Parathyroid adenoma (tissue), 2 donors: ENCODE data around the gene AFAP1L2.
A peak's percentile ranks its signal among the peaks of the same experiment; 100 is the strongest.

ENCODE experiments used
- H2AFZ ChIP-seq: fragments of 300-600 bp; sonication (generic); one replicate; pipeline ENCODE4 v1.7.0; 2017; ENCODE audit warnings: antibody characterized with exemption, mild to moderate bottlenecking
- H3K27ac ChIP-seq: fragments of 300-600 bp; sonication (generic); one replicate; pipeline ENCODE4 v1.7.0; 2017
- H3K27me3 ChIP-seq: fragments of 300-600 bp; sonication (generic); one replicate; pipeline ENCODE4 v1.7.0; 2017; ENCODE audit warnings: low read length; ENCODE audit not compliant: control insufficient read depth, insufficient read depth
- H3K36me3 ChIP-seq: fragments of 300-600 bp; sonication (generic); one replicate; pipeline ENCODE4 v1.7.0; 2017; ENCODE audit warnings: low read length; ENCODE audit not compliant: control insufficient read depth, insufficient read depth
- H3K4me1 ChIP-seq: fragments of 300-600 bp; sonication (generic); one replicate; pipeline ENCODE4 v1.7.0; 2017; ENCODE audit warnings: control low read depth
- H3K4me2 ChIP-seq: fragments of 300-600 bp; sonication (generic); one replicate; pipeline ENCODE4 v1.7.0; 2017; ENCODE audit warnings: low read length
- H3K4me3 ChIP-seq: fragments of 300-600 bp; sonication (generic); one replicate; pipeline ENCODE4 v1.7.0; 2017; ENCODE audit warnings: low read depth, low read length
- H3K79me2 ChIP-seq: fragments of 300-600 bp; sonication (generic); one replicate; pipeline ENCODE4 v1.7.0; 2017; ENCODE audit warnings: control low read depth
- H3K9ac ChIP-seq: fragments of 300-600 bp; sonication (generic); one replicate; pipeline ENCODE4 v1.7.0; 2017; ENCODE audit warnings: mild to moderate bottlenecking
- H3K9me3 ChIP-seq: fragments of 300-600 bp; sonication (generic); one replicate; pipeline ENCODE4 v1.7.0; 2017; ENCODE audit warnings: low read length; ENCODE audit not compliant: control insufficient read depth
- TF ChIP-seq, protein P1 (sequence below): fragments of 300-600 bp; sonication (generic); IDR thresholded peaks from one replicate; pipeline ENCODE4 v1.7.0; 2017; ENCODE audit warnings: antibody characterized with exemption, mild to moderate bottlenecking
- donor health status: primary hyperparathyroidism.

AFAP1L2 gene

DNA sequence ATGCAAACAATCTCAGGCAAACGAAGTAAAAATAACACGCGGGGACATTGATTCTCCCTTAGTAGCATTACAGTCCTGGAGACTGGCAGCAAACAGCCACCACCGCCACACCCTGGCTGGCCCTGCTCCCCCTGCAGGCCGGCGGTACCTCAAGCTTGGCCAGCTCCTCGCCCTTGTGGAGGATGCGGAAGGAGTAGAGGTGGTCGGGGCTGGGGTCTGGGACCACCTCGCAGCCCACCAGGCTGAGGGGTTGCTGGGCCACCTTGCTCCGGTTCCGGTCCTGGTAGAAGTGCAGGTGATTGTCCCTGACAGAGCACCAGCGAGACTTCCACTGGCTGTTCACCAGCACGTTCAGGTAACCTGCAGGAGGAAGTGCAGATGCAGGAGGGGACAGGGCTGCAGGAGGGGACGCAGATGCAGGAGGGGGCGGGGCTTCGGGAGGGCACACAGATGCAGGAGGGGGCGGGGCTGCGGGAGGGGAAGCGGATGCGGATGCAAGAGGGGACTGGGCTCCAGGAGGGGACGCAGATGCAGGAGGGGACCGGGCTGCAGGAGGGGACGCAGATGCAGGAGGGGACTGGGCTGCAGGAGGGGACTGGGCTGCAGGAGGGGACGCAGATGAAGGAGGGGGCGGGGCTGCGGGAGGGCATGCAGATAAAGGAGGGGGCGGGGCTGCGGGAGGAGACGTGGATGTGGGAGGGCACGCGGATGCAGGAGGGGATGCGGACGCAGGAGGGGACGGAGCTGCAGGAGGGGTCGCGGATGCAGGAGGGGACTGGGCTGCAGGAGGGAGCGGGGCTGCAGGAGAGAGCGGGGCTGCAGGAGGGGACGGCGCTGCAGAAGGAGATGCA lies 99.5 kb downstream of the AFAP1L2 start:
- peak overlapping the region; percentile 18 for H3K4me2 ChIP-seq
- H3K27me3 ChIP-seq, result no peaks in the 10 kb centered on the region
- TF ChIP-seq, protein P1, sequence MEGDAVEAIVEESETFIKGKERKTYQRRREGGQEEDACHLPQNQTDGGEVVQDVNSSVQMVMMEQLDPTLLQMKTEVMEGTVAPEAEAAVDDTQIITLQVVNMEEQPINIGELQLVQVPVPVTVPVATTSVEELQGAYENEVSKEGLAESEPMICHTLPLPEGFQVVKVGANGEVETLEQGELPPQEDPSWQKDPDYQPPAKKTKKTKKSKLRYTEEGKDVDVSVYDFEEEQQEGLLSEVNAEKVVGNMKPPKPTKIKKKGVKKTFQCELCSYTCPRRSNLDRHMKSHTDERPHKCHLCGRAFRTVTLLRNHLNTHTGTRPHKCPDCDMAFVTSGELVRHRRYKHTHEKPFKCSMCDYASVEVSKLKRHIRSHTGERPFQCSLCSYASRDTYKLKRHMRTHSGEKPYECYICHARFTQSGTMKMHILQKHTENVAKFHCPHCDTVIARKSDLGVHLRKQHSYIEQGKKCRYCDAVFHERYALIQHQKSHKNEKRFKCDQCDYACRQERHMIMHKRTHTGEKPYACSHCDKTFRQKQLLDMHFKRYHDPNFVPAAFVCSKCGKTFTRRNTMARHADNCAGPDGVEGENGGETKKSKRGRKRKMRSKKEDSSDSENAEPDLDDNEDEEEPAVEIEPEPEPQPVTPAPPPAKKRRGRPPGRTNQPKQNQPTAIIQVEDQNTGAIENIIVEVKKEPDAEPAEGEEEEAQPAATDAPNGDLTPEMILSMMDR, result peak; percentile 44
- no peak overlapping the region for H3K9ac ChIP-seq
- peak overlapping the region; percentile 55 for H3K27ac ChIP-seq
- no peaks in the 10 kb centered on the region for H3K9me3 ChIP-seq
- H3K4me1 ChIP-seq, result peaks cover 33% of the 10 kb centered on the region
- no peak overlapping the region for H2AFZ ChIP-seq
- no peaks in the 10 kb centered on the region for H3K36me3 ChIP-seq
- H3K79me2 ChIP-seq, result peaks cover 5% of the 10 kb centered on the region
- no peak overlapping the region for H3K4me3 ChIP-seq

DNA sequence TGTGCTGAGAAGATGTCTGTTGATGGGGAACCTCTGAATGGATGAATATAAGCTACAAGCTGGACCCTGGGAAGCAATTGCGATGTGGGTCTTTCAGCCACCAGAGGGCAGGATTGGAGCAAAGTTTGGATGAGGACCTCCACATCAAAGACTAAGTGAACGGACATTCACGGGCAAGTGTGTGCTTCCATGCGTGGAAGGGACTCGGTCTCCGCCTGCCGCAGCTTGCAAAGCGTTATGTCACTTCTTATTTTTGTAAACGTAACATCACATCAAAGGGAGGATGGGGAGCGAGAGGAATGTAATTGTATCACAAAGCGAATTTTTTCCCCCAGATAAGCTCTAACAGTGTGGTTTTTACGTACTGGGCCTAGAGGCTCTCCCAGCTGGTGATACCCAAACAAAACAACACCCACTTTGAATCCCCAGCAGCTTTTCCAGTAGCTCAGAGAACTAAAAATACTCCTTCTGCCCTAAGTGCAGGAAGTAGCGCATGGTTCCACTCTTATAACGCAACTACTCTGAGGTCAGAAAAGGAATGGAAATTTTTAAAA lies 100.2 kb downstream of the AFAP1L2 start:
- Histone ChIP-seq H2AFZ (no peak overlapping the region), H3K27ac (peak overlapping the region; percentile 55), H3K36me3 (no peaks in the 10 kb centered on the region), H3K79me2 (peaks cover 5% of the 10 kb centered on the region), H3K4me3 (peak overlapping the region; percentile 6), H3K27me3 (no peaks in the 10 kb centered on the region), H3K9me3 (no peaks in the 10 kb centered on the region), H3K4me1 (peaks cover 33% of the 10 kb centered on the region), H3K9ac (no peak overlapping the region), H3K4me2 (peak overlapping the region; percentile 18)
- TF ChIP-seq, protein P1, result peak; percentile 88

DNA sequence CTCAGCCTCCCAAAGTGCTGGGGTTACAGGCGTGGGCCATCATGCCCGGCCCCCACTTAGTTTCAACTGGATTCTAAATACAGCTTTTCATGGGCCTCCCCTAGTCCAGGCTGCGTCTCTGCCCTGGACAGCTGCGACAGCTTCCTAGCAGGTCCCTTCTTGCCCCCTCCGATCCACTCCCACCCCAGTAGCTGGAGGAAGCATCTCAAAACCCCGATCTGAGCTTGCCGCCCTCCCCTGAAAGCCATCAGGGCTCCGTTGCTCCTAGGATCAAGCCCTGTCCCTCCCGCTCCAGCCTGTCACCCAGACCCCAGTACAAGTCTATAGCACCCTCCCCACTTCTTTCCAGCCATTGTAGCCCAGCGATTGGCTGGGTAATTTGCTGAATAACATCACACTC lies 100.7 kb downstream of the AFAP1L2 start:
- TF ChIP-seq, protein P1, result no peak

DNA sequence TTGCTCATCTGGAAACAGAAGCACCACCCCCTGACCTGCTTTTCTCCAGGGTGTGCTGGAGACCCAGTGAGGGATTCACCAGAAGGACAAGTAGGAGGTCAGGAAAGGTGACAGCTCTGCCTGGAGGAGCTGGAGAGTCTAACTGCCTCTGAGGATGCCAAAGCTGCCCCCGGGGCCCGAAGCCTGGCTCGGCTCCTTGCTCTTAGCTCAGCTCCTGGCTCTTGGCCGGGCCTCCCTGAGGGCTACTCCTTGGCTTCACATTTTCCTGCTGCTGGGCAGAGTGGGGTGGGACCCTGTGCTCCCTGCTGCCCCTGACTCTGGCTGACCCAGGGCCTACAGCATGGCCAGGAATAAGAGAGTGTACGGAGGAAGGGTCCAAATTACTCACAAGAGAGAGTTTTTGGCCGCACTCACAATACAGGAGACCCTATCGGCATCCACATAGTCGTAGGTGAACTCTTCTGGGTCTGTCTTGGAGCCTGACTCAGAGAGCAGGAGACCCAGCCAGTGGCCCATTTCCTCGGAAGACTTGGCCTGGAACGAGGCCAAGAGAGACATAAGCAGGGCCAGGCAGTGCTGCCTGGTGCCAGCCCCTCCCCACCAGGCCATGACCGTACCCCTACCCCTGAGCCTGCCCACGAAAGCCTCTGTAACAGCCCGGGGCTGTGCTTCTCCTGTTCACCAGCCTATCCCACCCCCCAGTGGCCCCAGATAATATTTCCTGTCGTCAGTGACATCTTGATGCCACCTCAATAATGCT lies 102.2 kb downstream of the AFAP1L2 start:
- H3K36me3 ChIP-seq, result no peaks in the 10 kb centered on the region
- H3K4me3 ChIP-seq, result no peak overlapping the region
- H3K4me1 ChIP-seq, result peaks cover 17% of the 10 kb centered on the region
- H3K79me2 ChIP-seq, result peaks cover 5% of the 10 kb centered on the region
- no peaks in the 10 kb centered on the region for H3K27me3 ChIP-seq
- no peak overlapping the region for H3K9ac ChIP-seq
- no peak overlapping the region for H3K4me2 ChIP-seq
- H3K9me3 ChIP-seq, result no peaks in the 10 kb centered on the region
- H2AFZ ChIP-seq, result no peak overlapping the region
- H3K27ac ChIP-seq, result no peak overlapping the region
- TF ChIP-seq, protein P1, result no peak

More for the DNA sequence above, 100.7 kb downstream of the AFAP1L2 start:
- peaks cover 5% of the 10 kb centered on the region for H3K79me2 ChIP-seq
- H3K27ac ChIP-seq, result peak overlapping the region; percentile 55
- peaks cover 29% of the 10 kb centered on the region for H3K4me1 ChIP-seq
- no peaks in the 10 kb centered on the region for H3K36me3 ChIP-seq
- H2AFZ ChIP-seq, result no peak overlapping the region
- no peak overlapping the region for H3K9ac ChIP-seq
- H3K4me2 ChIP-seq, result no peak overlapping the region
- H3K27me3 ChIP-seq, result no peaks in the 10 kb centered on the region
- H3K9me3 ChIP-seq, result no peaks in the 10 kb centered on the region
- no peak overlapping the region for H3K4me3 ChIP-seq
